NCI-H187 treated with DMSO at 0.1 percent for 48 hours (cell line): ENCODE data around the gene PROP1.
"Not testable (repeated sequence)": the region's sequence is repeated elsewhere in the genome, so short reads cannot be mapped to it uniquely, and the experiment has no call there.

Source experiments
- DNase-seq: peaks from one replicate; lab custom pipeline; 2025; lab: John Stamatoyannopoulos, UW

PROP1 gene

DNA sequence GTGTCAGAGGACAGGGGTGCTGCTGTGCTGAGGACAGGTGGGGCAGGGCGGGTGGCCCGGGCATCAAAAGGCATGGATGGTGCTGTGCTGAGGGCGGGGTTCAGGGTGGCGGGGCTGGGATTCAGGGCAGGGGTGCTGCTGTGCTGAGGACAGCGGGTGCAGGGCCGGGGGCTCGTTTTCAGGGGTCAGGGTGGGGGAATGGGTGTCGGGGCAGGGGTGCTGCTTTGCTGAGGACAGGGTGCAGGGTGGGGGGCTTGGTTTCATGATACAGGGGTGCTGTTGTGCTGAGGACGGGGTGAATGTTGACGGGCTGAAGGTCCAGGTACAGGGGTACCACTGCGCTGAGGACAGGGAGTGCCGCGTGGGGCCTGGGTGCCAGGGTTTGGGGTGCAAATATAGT is 50.9 kb downstream of the PROP1 start:
- DNase-seq: not testable (repeated sequence)

- not testable (repeated sequence) for DNase-seq
Observed at GRCh38 chr5:177943805-177944736, 52.0 kb downstream of the PROP1 start.

DNA sequence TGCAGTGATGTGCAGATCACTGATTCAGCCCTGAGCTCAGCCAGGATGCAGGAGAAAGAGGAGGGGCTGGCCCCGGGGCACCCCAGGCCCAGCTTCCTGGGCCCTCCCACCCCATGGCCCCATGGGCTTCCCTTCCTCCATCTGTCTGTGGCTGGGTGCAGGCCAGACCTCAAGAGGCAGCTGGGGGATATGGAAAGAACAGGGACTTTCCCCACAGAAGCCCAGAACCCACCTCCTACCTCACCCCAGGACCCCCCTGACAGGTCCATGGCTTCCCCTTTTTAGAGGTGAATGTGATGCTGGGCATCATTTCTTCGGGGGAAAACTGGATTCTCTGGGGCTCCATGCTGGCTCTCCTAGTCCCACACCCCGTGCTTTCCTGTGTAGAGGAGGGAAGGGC is 53.1 kb downstream of the PROP1 start:
- DNase-seq: not testable (repeated sequence)
